GM21529 (cell line): ENCODE data around the gene AHDC1.
"Not testable (repeated sequence)": the region's sequence is repeated elsewhere in the genome, so short reads cannot be mapped to it uniquely, and the experiment has no call there.

Experiments used
- ATAC-seq: cut with Tn5 transposase; IDR thresholded peaks from one replicate; pipeline ENCODE4 v1.9.1; 2021; ENCODE audit not compliant: unreplicated experiment

The AHDC1 gene

DNA sequence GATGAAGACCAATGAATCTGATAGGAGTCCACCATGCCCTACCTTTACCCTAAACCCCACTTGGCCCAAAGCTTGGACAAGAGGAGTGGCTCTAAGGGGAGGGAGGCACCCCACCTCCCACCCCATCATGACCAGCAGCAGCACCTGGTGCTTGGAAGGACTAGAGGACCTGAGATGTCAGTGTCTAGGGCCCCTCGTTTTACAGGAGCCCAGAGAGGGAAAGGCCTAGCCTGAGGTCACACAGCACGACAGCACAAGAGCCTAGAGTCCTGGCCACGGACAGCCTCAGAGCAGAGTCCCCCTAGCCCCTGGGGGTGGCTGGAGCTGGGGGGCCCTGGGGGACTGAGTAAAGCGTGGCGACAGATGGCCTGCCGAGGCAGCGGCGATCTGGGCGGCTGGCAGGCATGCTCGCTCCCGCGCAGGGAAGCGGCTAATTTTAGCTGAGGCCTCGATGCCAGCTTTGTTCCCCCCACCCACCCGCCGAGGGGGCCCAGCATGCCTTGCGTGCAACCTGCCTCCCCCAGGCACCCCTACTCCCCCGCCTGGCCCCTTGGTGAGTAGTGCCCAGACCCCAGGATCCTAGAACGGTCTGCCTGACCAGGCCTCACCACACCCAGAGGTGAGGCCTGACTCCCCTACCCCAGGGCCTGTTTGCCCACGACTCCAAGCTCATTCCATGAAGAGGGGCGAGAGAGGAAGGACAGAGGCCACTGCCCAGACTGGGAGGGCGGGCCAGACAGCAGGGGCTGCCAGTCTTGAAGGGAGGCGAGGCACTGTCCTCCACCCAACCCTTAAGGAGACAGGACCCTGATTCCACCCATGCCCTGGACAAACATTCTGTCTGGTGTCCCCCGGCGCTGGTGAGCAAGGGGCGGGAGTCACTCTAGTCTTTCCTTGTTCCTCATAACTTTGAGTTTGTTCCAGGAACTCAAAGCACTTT is 39.0 kb downstream of the AHDC1 start:
- no peak for ATAC-seq

DNA sequence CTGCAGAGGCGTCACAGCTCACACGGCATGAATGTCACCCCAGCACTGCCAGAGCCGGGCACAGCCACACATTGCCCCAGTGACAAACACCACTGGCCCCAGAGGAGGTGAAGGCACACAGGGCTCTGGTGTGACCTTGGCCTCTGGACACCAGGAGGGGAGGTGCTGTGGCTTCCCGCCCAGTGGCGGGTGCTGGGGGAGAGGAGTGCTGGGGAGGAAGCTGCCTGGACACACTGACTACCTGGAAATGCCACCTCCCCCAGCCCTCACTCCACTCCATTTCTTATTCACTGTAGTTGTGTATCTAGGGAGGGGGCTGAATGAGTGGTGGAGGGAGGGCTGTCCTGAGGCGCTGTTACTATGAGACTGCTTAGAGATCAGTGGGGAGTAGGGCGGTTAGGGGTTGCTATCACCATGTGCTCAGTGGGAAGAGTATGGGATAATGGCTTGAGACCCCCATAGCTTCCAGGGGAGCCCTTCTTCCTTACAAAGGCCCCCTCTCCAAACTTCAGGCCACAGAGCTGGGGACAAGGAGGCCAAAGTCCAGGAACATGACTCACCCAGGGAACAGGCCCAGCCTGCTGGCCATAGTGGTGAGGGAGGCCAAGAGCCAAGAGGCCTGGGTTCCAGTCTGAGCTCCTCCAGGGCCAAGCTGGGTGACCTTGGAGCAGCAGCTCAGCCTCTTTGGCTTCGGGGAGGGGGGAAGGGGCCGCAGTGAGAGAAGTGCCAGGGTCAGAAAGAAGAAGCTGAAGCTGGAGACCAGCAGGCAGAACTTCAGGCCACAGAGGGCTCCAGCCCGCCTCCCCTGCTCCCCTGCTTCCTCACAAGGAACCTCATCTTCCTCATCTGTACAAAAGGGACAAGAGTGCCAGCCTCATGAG is 40.1 kb downstream of the AHDC1 start:
- ATAC-seq, result no peak

DNA sequence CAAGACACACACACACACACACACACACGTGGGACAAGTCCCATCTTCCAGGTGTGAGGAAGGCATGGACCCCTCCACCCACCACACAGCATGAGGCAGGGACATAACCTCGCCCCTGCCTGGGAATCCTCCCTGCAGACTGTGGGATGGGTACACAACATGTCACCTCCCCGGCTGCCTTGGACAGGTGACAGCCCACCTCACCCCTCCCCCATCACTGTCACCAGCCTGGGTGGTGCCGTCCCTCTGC is 40.7 kb downstream of the AHDC1 start:
- ATAC-seq, result no peak

DNA sequence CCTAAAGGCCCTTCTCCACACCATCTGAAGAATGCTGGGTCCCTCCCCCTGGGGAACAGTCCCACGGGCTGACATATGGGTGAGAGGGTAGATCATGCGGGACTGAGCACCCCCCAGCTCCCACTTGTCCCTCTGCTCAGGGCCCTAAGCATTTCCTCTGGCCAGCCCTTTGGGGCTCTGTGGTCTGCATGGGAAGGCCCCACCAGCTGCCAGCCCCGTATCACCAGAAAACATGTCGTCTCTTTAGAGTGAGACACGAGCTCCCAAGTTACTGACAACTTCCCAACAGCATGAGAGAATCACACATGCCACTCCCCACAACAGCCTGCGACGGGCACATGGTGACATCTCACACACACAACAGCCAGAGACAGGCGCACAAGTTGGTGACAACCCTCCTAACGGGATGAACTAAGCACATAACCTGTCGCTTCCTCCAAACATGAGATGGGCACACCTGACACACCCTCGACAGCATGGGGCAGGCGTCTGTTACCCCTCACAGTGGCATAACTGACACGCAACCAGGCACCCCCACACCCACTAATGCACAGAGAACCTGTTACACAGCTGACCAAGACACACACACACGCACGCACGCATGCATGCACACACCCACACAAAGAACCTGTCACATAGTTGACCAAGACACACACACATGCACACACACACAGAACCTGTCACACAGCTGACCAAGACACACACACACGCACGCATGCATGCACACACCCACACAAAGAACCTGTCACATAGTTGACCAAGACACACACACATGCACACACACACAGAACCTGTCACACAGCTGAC is 41.2 kb downstream of the AHDC1 start:
- ATAC-seq, result no peak

DNA sequence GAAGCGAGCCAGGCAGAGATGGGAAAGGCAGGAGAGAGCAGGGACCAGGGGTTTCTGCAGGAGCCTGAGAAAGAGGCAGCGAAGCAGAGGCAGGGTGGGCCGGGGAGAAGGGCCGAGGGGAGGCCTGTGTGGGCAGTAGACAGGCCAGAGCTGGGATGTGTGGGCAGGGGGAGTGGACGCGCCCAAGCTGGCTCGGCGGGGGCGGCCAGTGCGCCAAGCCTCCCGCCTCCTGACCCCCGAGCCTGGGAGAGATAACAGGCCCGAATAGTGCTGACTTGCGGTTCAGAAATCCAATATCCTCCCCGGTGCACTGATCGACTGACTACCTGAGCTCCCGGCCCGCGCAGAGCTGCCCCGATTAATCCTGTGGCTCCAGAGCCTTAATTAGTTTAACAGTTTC is 41.9 kb downstream of the AHDC1 start:
- no peak for ATAC-seq

DNA sequence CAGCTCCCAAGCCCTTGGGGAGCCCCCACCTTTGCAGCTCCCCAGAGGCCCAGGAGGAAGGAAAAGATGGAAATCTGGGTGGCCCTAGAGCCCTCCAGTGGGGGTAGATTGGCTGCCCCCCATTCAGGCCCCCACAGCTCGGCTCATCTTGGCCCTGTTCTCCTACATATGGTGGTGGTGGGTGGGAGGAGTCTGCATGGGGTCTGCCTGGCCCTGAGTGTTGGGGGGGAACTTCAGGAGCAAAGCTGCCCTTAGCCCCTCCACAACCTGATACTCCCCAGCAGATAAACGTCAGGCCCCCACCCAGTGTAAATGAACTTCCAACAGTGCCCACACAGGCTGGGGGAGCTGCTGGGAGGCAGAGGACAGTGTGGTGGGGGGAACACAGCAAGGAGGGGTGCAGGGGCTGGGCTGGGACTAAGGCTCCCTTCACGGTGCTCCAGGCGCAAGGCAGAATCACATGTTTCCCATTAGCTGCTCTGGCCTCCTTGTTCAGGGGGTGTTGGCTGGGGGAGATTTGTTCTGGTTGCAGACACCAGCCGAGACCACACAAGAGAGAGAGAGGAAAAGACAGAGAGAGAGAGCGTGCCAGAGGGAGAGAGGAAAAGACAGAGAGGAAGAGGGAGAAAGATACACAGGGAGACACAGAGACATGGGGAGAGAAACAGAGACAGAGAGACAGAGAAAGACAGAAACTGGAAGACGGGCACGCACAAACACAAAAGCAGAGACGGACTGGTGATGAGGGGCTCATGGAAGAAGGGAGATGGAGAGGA is 42.6 kb downstream of the AHDC1 start:
- ATAC-seq, result no peak

DNA sequence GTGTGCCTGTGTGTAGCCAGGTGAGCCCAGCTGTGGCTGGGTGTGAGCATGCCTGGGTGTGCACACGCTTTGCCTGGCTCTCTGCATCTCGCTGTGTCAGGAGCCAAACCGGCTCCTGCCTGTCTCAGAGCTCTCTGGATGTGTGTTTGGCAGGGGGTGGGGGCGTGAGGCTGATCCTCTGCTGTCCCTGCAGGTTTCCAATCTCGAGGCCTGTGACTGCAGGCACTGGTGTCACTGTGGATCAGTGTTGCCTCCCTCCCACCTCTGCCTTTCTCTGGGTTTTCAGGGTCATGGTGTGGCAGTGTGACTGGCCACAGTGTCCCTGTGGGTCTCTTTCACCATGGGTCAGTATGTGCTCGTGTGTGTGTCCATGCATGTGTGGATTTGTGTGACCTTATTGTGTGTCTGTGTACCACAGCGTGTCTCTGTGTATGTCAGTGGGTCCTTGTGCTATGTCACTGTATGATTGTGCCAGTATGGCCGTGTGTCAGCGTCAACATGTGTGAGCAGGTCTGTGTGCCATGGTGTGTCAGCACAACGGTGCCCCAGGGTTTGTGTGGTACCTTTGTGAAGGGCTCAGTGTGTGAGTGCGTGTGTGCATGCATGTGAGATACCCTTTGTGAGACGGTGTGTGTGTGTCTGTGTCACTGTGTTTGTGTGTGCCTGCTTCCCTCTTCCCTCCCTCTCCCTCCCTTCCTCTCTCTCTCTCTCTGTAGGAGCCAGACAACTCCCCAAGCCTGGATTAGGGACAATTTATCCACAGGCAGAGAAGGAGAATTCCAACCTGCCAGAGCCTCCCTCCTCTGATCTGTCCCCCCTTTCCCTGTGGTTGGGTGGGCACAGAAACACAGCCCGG is 43.4 kb downstream of the AHDC1 start:
- ATAC-seq, result no peak

DNA sequence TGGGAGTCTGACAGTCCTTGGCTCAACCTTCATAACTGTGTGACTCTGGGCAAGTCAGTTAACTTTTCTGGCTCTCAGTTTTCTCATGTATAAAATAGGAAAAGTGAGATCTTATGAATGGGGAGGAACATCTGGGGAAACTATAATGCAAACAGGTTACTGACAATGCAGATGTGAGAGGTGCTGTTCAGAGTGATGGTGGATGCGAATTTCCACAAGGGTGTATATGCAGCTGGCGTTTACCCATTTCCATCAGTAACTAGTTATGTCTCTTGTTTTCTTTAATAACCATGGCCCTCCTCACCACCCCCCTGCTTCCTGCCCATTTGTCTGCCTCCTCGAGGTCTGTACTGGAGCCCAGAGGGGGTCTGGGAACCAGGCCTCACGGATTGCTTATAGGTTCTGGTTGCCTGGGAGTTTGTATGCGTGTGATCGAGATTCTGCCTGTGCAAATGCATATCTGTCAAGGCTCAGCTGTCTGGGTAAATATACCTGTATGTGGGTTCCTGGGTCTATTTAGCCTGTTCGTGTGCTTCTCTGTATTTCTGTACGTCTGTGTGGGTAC is 44.4 kb downstream of the AHDC1 start:
- ATAC-seq, result no peak

DNA sequence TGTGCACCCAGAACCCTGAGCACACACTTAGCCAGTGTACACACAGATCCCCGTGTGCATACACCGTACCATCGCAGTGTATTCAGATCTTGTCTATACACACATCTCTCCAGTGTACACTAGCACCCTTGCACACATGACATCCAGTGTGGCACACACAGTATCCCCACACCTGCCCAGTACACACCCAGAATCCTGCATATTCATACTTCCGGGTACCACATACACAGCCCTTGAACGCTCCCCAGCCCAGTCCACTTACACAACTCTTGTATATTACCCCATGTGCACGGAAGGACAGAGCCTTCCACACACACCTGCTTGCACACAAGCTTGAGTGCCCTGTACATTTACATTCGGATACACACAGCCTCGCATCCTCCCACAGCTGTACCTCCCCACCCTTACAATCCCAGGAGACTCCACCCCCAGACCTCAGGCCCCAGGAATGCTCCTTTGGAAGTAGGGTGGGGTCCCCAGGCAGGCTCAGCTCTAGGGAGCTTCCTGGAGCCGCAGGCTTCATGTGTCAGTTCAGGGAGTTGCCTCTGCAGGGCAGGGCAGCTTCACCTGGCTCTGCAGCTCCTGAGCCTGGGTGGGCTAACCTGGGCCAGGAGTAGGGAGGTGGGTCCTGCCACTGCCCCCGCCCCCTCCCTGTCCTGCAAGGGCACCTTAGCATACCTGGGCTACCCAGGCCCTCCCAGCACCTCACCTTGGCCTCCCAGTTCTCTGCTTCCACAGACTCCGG is 46.2 kb downstream of the AHDC1 start:
- no peak for ATAC-seq

DNA sequence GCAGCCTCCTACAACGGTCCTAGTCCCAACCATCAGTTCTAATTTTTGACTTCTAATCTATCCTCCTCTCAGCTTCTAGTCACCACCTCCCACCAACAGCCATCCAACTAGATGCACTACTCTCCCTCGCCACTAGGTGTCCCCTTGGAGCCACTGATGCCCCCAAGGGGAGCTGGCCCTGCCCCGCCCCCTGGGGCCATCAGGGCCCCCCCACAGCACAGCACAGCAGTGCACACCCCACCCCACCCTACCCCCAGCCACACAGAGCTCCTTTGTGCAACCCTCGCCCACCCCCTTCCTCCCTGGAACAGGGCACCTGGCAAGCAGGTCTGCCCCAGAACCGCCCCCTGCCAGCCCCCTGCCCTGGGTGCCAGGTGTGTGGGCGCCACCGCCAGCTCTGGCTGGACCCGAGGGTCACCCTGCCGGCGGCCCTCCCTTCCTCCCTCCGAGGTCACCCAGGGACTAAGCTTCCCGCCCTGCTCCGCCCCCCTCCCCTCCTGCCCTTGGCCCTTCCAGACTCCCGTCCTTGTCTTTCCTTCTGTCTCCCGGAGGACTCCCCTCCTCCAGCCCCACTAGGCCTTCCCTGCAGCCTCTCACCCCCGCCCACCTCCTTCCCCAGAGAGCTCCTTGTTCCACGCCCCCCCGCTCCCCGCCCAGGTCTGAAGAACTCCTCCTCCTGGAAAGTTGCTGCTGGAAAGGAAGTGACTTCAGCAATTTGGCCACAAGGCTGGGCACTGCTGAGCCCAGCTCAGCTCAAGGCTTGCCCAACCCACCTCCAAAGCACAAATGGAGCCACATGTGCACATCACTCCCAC is 47.0 kb downstream of the AHDC1 start:
- no peak for ATAC-seq

DNA sequence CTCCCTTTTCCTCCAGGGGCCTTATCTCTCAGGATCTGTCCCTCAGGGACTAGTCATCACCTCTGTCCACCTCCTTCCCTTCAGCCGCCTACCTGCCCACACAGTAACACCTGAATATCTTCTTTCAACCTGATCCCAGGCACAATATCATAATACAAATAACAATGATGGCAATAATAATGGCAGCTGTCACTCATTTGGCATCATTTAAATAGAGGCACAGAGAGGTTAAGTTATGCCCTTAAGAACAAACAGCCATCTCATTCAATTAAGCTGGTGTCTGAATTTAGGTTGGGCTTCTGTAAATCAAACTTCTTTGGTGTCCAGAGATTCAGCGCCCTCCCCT is 47.5 kb downstream of the AHDC1 start:
- no peak for ATAC-seq

DNA sequence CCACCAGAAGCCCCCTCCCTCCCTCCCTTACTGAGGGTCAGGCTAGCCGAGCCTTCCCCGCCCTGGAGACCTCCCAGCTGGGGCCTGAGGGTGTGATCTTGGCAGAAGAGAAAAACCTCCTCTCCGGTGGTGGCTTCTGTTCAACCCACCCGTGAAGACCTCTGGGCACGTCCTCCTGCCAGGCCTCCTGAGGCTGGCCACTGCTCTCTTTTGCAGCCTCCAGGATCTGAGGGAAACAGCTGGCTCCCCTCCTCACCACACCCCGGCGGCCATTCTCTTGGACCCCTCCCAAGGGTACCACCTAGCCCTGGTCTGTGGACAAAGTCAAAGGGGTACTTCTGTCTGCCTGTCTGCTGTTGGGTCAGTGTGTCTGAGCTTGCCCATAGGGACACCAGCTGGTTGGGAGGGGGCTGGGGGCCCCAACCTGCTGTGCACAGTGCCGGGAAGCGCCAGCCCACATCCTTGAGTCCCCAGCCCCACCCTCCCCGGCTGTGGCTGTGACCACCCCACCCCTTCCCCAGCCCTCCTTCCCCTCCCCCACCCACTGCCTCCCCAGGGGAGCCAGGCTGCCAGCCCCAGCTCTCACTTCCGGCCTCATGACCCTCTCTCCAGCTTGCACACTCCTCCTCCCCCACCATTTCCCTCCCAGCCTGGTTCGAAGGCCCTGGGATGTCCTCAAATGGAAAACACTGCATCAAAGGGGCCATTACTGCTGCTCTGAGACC is 48.1 kb downstream of the AHDC1 start:
- ATAC-seq, result no peak

DNA sequence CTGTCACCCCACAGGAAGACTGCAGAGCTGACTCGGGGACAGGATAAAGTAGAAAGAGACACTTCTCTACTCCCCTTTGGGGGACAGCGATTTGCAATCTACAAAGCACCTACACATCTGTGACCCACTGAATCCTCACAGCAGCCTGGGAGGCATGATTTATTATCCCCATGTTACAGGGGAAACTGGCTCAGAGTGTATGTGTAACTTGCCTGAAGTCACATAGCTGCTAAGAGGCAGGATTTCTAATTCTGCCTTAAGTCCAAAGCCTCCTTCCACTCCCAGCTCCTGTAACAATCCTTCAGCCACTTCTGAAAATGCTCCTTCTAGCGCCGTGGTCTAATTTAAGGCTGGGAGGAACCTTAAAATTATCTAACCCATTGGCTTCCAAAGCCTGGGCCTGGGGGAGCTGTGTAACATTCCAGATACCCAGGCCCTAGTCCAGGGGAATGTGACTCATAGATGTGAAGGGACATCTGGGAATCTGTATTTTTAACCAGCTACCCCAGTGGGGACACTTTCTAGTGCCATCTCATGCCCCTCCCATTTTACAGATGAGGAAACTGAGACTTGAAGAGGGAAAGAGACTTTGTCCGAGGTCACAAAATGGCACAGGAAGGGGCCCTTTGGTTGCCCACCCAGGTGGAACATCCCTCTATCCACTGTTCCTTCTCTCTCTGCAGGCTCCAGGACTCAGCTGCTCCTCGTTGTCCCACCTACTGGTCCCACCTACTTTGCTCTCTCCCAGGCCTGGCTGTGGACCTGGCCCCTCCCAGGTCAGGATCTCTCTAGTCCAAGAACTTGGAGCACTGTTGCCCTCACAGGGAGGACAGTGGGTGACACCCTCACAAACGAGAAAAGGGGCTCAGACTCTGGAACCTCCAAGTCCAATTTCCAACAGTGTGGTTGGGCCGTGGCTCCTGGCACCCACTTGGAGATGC is 48.9 kb downstream of the AHDC1 start:
- no peak for ATAC-seq

DNA sequence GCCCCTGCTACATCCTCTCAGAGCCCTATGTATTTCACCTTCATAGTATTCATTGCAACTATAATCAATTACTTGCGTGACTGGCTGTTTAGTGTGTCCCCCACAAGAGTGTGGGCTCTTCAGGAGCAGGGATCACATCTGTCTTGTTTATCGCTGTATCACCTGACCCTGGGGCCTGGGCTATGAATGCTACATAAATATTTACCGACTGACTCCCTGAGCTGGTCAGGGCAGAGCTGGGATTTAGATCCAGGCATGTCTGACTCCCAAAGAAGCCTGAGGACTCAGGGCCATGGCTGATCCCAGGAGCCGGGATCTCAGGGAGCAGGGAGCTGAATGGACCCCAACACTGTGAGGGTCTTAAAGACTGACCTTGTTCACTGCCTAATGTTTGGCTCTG is 49.7 kb downstream of the AHDC1 start:
- ATAC-seq, result no peak

DNA sequence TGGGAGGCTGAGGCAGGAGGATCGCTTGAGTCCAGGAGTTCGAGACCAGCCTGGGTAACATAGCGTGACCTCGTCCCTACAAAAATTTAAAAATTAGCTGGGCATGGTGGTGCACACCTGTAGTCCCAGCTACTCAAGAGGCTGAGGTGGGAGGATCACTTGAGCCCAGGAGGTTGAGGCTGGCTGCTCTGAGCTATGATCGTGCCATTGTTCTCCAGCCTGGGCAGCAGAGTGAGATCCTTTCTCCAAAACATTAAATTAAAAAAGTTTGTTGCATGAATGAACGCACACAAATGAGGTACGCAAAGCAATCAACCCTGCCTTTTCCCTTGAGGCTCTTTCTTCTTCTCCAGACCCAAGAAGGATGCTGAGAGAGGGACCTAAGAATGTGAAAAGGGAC is 50.1 kb downstream of the AHDC1 start:
- not testable (repeated sequence) for ATAC-seq

DNA sequence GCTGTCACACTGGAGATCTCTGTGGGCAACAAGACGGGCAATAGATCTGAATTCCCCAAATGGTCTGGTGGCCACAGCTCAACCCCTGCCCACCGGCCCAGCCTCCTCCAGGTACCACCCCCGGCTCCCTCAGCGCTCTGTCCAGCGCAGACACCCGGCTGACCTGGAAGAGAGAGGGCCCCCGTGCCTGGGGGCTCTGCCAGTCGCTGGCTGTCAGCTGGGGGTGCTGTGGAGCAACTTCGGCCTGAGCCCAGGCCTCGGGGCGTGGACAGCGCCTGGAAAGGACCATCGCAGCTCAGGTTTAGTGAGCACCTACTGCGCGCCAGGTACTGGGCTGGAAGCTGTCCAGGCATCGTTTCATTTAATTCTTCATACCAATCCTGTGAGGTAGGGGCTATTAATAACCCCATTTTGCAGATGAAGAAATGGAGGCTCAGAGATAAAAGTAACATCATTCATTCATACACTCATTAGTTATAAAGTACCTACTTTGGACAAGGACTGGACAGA is 51.0 kb downstream of the AHDC1 start:
- ATAC-seq, result no peak
